SJCRH30 (cell line): ENCODE results near the gene KLHL28. TPM values are rescaled to one million over a fixed set of nuclear protein-coding genes. Genes with fewer than 3 reads are reported as not detected.

Experiments used
- DNase-seq, 2 experiments: peaks; one replicate each; pipeline ENCODE4 v3.0.0-alpha.2; 2015 to 2020
- H3K27ac ChIP-seq: fragments of 250-450 bp; sonication (Bioruptor Pico); 2 replicates; pipeline ENCODE4 v1.5.1; 2020; ENCODE audit warnings: mild to moderate bottlenecking, moderate library complexity
- H3K27me3 ChIP-seq: fragments of 250-450 bp; sonication (Bioruptor Pico); 2 replicates; pipeline ENCODE4 v1.5.1; 2020; ENCODE audit warnings: mild to moderate bottlenecking, moderate library complexity
- H3K36me3 ChIP-seq: fragments of 250-450 bp; sonication (Bioruptor Pico); 2 replicates; pipeline ENCODE4 v1.5.1; 2020; ENCODE audit warnings: mild to moderate bottlenecking, moderate library complexity
- H3K4me1 ChIP-seq: fragments of 250-450 bp; sonication (Bioruptor Pico); 2 replicates; pipeline ENCODE4 v1.5.1; 2020; ENCODE audit warnings: mild to moderate bottlenecking, moderate library complexity
- H3K4me3 ChIP-seq: fragments of 250-450 bp; sonication (Bioruptor Pico); 2 replicates; pipeline ENCODE4 v1.5.1; 2020; ENCODE audit warnings: mild to moderate bottlenecking, moderate library complexity
- H3K9me3 ChIP-seq: fragments of 250-450 bp; sonication (Bioruptor Pico); replicated peaks from 2 replicates; pipeline ENCODE4 v1.5.1; 2020; ENCODE audit warnings: mild to moderate bottlenecking, moderate library complexity
- total RNA-seq: library from RNA; depleted of rRNA; stranded (reverse); fragments of >200 nt; shearing (Covaris generic); gene quantifications from 2 replicates; pipeline ENCODE4 v1.2.3, GENCODE V29; 2014

Gene KLHL28
- total RNA-seq, 1 experiment from 2014 or later = 10.7 TPM

- 0 out of 2 replicates have a peak, but pooled peaks cover 4% of the 10 kb centered on the region for H3K4me1 ChIP-seq
- no peak overlapping the region for H3K4me3 ChIP-seq
- H3K9me3 ChIP-seq = peaks cover 7% of the 10 kb centered on the region
- no peak overlapping the region for H3K27ac ChIP-seq
- peaks cover 28% of the 10 kb centered on the region for H3K36me3 ChIP-seq
- H3K27me3 ChIP-seq = no peaks in the 10 kb centered on the region
- no peak for DNase-seq
Observed at GRCh38 chr14:44968714-44969113, 7.0 kb upstream of the KLHL28 start.

- no peak for DNase-seq
Observed at GRCh38 chr14:44966601-44967336, 5.0 kb upstream of the KLHL28 start.

DNA sequence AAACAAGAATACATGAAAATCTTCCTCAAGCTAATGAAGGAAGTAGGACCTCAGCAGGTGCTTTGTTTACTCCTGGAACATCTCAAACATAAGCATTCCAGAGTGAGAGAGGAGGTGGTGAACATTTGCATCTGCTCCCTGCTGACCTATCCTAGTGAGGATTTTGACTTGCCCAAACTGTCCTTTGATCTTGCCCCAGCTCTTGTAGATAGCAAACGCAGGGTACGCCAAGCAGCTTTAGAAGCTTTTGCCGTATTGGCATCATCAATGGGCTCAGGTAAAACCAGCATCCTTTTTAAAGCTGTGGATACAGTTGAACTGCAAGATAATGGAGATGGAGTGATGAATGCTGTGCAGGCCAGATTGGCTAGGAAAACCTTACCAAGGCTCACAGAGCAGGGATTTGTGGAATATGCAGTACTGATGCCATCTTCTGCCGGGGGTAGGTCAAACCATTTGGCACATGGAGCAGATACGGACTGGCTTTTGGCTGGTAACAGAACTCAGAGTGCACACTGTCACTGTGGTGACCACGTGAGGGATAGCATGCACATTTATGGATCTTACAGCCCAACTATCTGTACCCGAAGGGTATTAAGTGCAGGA is 2.1 kb upstream of the KLHL28 start:
- H3K36me3 ChIP-seq = peaks cover 10% of the 10 kb centered on the region; the same call in 1 of the 2 replicates
- H3K27ac ChIP-seq = no peak overlapping the region
- H3K9me3 ChIP-seq = no peaks in the 10 kb centered on the region
- no peaks in the 10 kb centered on the region for H3K27me3 ChIP-seq
- H3K4me1 ChIP-seq = peaks cover 6% of the 10 kb centered on the region; the same call in 1 of the 2 replicates
- peak overlapping the region; percentile 88 for H3K4me3 ChIP-seq
- peak in 1 of 2 experiments; percentile 24 for DNase-seq

More at GRCh38 chr14:44966601-44967336, 5.0 kb upstream of the KLHL28 start:
- Histone ChIP-seq H3K9me3 (peaks cover 7% of the 10 kb centered on the region), H3K27me3 (no peaks in the 10 kb centered on the region), H3K27ac (no peak overlapping the region), H3K36me3 (peaks cover 24% of the 10 kb centered on the region), H3K4me1 (0 out of 2 replicates have a peak, but pooled peaks cover 4% of the 10 kb centered on the region), H3K4me3 (no peak overlapping the region)

DNA sequence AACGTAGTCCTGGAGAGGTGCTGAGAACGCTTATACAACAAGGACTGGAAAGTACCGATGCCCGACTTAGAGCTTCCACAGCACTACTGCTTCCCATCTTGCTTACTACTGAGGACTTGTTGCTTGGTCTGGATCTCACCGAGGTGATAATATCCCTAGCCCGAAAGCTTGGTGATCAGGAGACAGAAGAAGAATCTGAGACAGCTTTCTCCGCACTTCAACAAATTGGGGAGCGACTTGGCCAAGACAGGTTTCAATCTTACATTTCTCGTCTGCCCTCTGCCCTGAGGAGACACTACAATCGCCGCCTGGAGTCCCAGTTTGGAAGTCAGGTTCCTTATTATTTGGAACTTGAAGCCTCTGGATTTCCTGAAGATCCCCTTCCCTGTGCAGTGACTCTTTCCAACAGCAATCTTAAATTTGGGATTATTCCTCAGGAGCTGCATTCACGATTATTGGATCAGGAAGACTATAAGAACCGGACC is 1.3 kb upstream of the KLHL28 start:
- peaks cover 10% of the 10 kb centered on the region; the same call in 1 of the 2 replicates for H3K36me3 ChIP-seq
- peak overlapping the region; percentile 86 for H3K27ac ChIP-seq
- H3K4me3 ChIP-seq = peak overlapping the region; percentile 88
- H3K4me1 ChIP-seq = peaks cover 6% of the 10 kb centered on the region; the same call in 1 of the 2 replicates
- DNase-seq = peak in 1 of 2 experiments; percentile 46
- H3K9me3 ChIP-seq = no peaks in the 10 kb centered on the region
- H3K27me3 ChIP-seq = no peaks in the 10 kb centered on the region

DNA sequence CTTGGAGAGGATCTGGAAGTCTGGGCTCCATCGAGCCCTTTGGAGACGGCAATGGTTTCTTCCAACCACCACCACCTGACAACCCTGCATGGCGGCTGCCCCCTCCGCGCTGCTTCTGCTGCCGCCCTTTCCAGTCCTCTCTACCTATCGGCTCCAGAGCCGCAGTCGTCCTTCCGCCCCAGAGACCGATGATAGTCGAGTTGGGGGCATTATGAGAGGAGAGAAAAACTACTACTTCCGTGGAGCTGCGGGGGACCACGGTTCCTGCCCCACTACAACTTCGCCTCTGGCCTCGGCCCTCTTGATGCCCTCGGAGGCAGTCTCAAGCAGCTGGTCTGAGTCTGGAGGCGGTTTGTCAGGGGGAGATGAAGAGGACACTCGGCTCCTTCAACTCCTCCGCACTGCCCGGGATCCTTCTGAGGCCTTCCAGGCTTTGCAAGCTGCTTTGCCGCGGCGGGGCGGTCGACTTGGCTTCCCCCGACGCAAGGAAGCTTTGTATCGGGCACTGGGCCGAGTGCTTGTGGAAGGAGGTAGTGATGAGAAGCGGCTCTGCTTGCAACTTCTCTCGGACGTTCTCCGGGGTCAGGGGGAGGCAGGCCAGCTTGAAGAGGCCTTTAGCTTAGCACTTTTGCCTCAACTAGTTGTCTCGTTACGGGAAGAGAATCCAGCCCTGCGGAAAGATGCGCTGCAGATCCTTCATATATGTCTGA is 742 bp upstream of the KLHL28 start:
- Histone ChIP-seq H3K36me3 (peaks cover 5% of the 10 kb centered on the region; the same call in 1 of the 2 replicates), H3K27ac (peak overlapping the region; percentile 86), H3K4me3 (peak overlapping the region; percentile 88), H3K27me3 (no peaks in the 10 kb centered on the region), H3K9me3 (no peaks in the 10 kb centered on the region), H3K4me1 (peaks cover 6% of the 10 kb centered on the region; the same call in 1 of the 2 replicates)
- DNase-seq = peak in 1 of 2 experiments; percentile 61

DNA sequence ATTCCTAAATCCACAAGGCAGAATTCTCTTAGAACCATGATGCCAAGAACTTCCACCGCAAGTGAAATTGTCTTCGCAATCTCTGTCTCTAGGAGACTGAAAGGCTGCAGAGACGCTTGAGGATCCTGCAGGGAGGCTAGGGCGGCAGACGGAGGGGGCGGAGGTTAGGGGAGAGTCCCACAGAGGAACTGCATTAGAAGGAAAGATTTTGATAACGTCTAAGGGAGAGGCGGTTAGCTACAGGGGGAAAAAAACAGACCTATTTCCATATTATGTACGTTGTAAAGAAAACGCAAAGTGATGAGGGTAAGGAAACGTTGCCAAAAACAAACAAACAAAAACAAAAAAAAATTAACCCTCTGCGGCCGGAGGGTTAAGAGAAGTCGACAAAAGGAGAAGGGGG is 595 bp downstream of the KLHL28 start:
- peak; percentile 48 to 69 for DNase-seq
- Histone ChIP-seq H3K27ac (peak overlapping the region; percentile 86), H3K4me1 (peaks cover 2% of the 10 kb centered on the region; the same call in 1 of the 2 replicates), H3K9me3 (no peaks in the 10 kb centered on the region), H3K27me3 (no peaks in the 10 kb centered on the region), H3K36me3 (no peaks in the 10 kb centered on the region), H3K4me3 (peak overlapping the region; percentile 88)

- Histone ChIP-seq H3K4me3 (peak overlapping the region; percentile 88), H3K4me1 (peaks cover 2% of the 10 kb centered on the region; the same call in 1 of the 2 replicates), H3K27me3 (no peaks in the 10 kb centered on the region), H3K36me3 (no peaks in the 10 kb centered on the region), H3K27ac (no peak overlapping the region; the same call in 1 of the 2 replicates), H3K9me3 (no peaks in the 10 kb centered on the region)
- DNase-seq = no peak
Observed at GRCh38 chr14:44960646-44961045, 1.1 kb downstream of the KLHL28 start.

DNA sequence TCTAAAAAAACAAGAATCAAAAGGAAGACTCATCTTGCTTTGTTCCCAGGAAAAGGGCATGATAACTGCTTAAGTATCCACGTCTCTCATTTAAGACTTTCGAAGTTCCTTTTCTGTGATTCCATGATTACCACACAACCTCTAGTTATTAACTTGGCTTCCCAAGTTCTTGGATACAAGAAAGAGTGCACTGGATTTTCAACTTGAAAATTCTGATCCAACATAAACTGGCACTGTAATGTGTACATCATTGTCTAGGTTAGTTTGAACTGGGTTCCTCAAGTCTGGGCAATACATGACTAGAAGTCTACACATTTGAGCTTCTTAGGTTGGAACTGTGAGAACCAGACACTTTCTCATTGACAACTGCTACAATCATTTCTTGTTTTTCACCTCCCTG is 1.6 kb downstream of the KLHL28 start:
- no peaks in the 10 kb centered on the region for H3K36me3 ChIP-seq
- peak overlapping the region; percentile 88 for H3K4me3 ChIP-seq
- DNase-seq = peak in 1 of 2 experiments; percentile 31
- H3K9me3 ChIP-seq = no peaks in the 10 kb centered on the region
- H3K27ac ChIP-seq = no peak overlapping the region
- H3K4me1 ChIP-seq = peaks cover 2% of the 10 kb centered on the region; the same call in 1 of the 2 replicates
- no peaks in the 10 kb centered on the region for H3K27me3 ChIP-seq

GRCh38 chr14:44959538-44959937 is 2.2 kb downstream of the KLHL28 start:
- no peak for DNase-seq
- no peaks in the 10 kb centered on the region for H3K27me3 ChIP-seq
- no peak overlapping the region for H3K27ac ChIP-seq
- H3K36me3 ChIP-seq = peaks cover 4% of the 10 kb centered on the region; the same call in 1 of the 2 replicates
- peak overlapping the region; percentile 88 for H3K4me3 ChIP-seq
- H3K4me1 ChIP-seq = peaks cover 2% of the 10 kb centered on the region; the same call in 1 of the 2 replicates
- H3K9me3 ChIP-seq = no peaks in the 10 kb centered on the region

DNA sequence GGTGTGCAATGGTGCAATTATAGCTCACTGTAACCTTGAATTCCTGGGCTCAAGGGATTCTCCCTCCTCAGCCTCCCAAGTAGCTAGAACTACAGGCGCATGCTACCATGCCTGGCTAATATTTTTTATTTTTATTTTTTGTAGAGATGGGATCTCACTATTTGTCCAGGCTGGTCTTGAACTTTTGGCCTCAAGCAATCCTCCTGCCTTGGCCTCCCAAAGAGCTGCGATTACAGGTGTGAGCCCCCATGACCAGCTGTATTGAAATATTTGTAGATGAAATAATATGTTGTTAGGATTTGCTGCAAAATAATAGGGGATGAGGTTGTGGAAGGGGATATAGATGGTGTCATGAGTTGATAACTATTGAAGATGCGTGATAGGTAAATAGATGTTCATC is 4.9 kb downstream of the KLHL28 start:
- Histone ChIP-seq H3K27me3 (no peaks in the 10 kb centered on the region), H3K36me3 (peaks cover 4% of the 10 kb centered on the region; the same call in 1 of the 2 replicates), H3K4me1 (peaks cover 2% of the 10 kb centered on the region; the same call in 1 of the 2 replicates), H3K4me3 (no peak overlapping the region), H3K27ac (no peak overlapping the region), H3K9me3 (no peaks in the 10 kb centered on the region)
- no peak for DNase-seq

GRCh38 chr14:44955528-44955927 is 6.2 kb downstream of the KLHL28 start:
- no peaks in the 10 kb centered on the region for H3K9me3 ChIP-seq
- H3K36me3 ChIP-seq = peaks cover 4% of the 10 kb centered on the region; the same call in 1 of the 2 replicates
- H3K27ac ChIP-seq = no peak overlapping the region
- H3K27me3 ChIP-seq = no peaks in the 10 kb centered on the region
- H3K4me3 ChIP-seq = no peak overlapping the region
- H3K4me1 ChIP-seq = peaks cover 2% of the 10 kb centered on the region; the same call in 1 of the 2 replicates
- no peak for DNase-seq

DNA sequence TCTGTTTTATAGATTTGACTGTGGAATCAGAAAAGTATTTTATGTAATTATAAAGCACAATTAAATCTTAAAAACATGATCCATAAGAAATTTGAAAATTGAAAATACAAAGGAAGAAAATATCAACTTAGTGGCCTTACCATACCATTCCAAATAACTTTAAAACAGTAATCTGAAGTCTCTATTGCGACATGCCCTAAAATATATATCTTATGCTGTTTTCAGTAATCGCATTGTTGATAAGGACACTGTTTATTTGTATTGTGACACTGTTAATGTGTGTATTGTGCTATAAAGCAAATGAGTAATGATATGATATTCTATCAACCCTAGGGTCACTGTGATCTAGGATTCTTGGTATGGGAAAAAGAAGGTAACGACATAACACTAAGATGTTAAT is 7.0 kb downstream of the KLHL28 start:
- Histone ChIP-seq H3K36me3 (peaks cover 4% of the 10 kb centered on the region; the same call in 1 of the 2 replicates), H3K27me3 (no peaks in the 10 kb centered on the region), H3K4me1 (peaks cover 2% of the 10 kb centered on the region; the same call in 1 of the 2 replicates), H3K9me3 (no peaks in the 10 kb centered on the region), H3K4me3 (no peak overlapping the region), H3K27ac (no peak overlapping the region)
- no peak for DNase-seq

- no peaks in the 10 kb centered on the region for H3K27me3 ChIP-seq
- no peak for DNase-seq
- peaks cover 4% of the 10 kb centered on the region; the same call in 1 of the 2 replicates for H3K36me3 ChIP-seq
- H3K9me3 ChIP-seq = no peaks in the 10 kb centered on the region
- no peak overlapping the region for H3K27ac ChIP-seq
- H3K4me1 ChIP-seq = no peaks in the 10 kb centered on the region
- H3K4me3 ChIP-seq = no peak overlapping the region
Observed at GRCh38 chr14:44952391-44953110, 9.2 kb downstream of the KLHL28 start.

DNA sequence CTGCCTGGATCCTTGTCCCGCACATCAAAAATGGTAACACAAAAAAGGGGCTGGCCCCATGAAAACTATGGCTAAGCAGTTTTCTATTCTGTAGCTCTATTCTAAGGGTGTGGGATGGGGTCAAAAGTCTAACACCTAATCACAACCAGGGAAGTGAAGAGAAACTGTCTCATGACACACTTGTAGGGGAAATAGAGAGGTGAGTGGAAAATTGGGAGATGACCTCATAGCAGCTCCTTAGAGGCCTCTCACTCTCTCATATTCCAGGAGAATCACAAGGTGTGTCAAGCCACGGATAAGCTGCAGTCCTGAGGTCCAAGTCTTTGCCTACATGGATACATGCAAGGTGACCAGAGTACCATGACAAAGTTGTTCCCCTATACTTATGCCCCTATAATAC is 10.7 kb downstream of the KLHL28 start:
- H3K27me3 ChIP-seq = no peaks in the 10 kb centered on the region
- H3K4me1 ChIP-seq = no peaks in the 10 kb centered on the region
- H3K4me3 ChIP-seq = no peak overlapping the region
- H3K9me3 ChIP-seq = no peaks in the 10 kb centered on the region
- H3K27ac ChIP-seq = no peak overlapping the region
- H3K36me3 ChIP-seq = peaks cover 4% of the 10 kb centered on the region; the same call in 1 of the 2 replicates
- no peak for DNase-seq
